Measurements from ENCODE around the gene RPS6KA6.
A peak's percentile ranks its signal among the peaks of the same experiment; 100 is the strongest.

RPS6KA6 gene

DNA sequence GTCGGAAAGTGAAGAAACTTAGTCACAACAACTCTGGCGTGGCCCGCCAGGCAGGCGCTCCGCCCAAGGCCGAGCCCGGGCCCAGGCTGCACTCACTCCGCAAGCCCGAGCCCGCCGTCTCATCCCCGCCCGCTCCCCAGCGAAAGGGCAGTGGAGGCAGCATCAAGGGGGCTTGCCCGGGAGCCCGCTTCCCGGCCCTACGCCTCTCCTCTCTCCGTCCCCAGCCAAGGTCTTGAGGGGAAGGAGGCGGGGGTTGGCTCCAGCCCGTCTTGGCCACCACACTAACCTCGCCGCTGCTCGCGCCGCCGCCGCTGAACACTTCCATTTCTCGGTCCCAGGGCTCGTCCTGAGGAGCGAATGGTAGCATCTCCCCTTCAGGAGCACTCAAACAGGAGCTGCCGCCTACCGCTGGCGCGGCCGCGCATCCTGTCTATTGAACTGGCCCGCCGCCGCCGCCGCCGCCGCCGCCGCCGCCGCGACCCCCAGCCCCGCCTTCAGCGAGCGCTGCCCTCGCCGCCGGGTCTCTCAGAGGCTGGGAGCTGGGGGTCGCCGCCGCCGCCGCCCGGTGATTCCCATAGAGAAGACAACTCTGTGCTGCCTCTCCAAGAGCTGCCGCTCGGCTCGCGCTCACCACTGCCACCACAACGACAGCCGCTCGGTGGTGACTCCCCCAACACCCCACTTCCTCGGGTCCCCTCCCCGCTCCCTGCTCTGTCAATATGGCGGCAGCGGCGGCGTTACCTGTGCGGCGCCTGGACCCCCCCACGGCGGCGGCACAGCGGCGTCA is at the start of gene RPS6KA6:
RPS6KA6 (minus strand) TSS at position 667 of the 787 bp plus-strand sequence; CDS start at position 367, 300 bp downstream.
- peak; percentile 55 for DNase-seq (ENCODE audit: low read depth, low spot score)

DNA sequence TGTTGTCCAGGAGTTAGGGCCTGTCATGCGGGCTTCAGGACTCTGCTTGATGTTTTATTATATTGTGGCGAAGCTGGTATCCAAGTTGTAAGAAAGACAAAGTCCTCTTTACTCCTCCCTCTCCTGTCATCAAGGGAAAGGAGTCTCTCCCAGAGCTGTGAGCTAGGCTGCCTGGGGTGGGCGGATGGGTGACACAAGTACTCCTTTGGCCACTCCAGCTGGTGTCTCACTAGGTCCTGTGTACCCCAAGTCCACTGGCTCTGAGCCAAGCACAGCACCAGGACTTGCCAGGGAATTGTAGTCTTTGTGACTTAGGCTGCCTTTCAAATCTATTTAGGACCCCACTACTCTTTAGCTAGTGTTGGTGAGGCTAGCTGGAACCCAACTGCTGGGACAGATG is 36.7 kb upstream of the RPS6KA6 start:
- no peak for DNase-seq (ENCODE audit: low read depth, low spot score)

DNA sequence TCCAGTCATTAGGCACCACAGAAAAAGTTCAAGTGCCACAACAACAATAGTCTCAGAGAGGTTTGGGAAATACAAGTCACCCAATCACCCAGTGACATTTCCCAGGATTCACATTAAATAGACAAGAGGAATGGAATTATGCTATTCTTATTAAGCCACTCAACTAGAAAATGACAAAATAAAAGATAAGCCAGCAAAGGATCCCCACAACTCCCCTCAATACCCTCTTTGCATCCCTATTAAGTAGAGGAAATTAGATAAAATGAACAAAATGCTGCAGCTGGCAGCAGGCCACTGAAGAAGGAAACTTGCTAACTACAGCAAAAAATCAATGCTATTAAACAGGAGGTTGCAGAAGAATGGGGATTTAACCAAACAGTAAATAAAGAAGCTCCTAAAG is 35.3 kb upstream of the RPS6KA6 start:
- DNase-seq (ENCODE audit: low read depth, low spot score) = no peak

DNA sequence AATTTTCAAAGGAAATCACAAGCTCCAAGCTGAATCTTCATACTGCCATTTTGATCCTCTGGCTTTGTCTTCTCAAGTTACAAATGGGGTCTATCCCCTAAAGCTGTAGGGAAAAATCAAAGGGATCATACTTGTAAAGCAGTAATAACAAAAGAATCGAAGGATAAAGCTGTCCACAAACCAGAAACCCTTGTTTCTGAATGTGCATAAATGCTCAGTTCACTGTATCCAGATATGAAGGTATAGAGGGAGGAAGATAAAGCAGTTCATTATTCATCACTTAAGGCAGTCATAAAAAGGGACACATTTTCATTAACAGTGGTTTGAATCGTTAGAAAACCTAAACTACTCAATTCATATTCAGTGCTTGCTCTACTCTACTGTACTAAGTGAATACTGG is 33.2 kb upstream of the RPS6KA6 start:
- DNase-seq (ENCODE audit: low read depth, low spot score) = no peak

DNA sequence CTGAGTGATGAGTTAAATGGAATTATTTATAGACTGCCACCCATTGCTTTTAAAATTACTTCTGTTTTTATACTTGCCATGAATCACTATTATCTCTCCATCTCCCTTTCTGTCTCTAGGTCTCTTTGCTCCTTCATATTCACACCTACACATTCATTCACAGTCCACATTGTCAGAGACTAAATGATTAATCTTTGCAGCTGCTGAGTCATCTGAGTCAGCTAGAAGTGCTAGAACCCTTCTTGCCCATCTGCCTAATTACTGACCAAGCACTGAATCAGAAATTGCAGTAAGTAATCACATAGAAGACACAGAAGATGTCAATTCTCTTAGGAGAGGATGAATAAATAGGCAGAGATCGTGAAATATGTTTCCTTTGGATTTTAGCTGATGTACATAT is 31.6 kb upstream of the RPS6KA6 start:
- peak; percentile 2 for DNase-seq (ENCODE audit: low read depth, low spot score)

DNA sequence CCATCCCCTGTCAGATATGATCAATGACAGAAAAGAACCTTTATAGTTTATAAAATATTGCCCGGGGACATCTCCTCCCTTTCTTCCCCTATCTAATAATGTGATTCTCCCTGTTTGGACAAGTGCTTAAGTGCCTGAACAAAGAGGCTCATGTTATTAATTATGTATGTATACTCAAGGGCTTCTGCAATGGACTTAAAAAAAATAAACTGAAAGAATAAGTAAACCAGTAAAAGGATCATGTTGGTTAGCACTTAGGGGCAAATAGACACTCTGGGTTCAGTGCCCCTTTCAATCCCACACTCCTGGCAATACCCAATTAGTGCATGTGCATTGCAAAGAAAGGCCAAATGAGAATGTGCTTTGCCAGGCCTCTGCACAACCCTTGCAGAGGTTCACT is 30.7 kb upstream of the RPS6KA6 start:
- no peak for DNase-seq (ENCODE audit: low read depth, low spot score)

DNA sequence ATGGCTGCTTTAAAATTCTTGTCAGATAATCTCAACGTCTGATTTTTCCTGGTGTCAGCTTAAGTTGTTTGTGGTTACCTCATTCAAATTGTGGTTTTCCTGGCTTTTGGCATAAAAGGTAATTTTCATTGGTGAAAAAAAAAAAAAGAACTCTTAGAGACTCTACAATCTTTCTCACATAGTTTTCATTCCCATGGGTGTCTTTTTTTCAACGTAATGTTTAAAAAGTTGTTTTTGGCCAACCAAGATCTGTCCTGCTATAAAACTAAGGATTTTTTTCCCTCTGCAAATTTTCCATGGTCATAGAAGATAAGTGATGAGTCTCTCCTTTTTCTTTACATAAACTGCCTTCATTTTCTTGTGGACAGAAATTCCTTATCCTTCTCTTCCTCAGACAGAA is 28.9 kb upstream of the RPS6KA6 start:
- DNase-seq (ENCODE audit: low read depth, low spot score) = peak; percentile 13

DNA sequence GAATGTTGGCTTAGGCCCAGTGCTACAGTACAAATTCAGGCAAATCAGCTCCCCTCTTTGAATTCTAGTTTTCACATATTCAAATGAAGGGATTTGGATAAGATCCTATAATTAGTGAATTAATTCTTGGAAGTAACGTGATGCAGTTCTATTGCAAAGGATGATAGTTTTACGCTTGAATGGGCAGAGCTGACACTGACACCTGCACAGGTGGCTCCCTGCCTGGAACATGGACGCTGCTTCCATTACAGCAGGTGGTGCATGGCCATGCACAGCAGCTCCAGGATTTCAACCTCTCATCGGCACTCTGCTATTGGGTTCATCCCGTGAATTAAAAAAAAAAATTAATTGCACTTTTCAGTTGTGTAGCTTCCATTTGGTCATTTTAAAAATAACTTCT is 28.4 kb upstream of the RPS6KA6 start:
- no peak for DNase-seq (ENCODE audit: low read depth, low spot score)

DNA sequence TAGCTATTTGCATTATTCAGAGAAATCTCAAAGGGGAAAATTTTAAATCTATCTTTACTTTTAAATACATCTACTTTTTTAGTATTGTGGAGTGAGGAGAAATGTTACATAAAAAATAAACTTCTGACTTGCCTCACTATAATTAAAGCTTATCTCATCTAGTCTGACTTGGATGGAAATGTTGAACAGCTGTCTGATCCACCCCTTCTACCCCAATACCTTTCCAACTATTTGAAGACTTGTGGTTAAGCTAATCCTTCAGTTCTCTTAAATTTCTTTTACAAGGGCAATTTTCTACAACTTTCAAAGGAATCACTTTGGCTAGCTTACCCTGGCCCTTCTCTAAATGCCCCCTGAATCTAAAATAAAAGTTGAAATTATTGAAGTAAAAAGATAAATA is 17.3 kb upstream of the RPS6KA6 start:
- no peak for DNase-seq (ENCODE audit: low read depth, low spot score)

DNA sequence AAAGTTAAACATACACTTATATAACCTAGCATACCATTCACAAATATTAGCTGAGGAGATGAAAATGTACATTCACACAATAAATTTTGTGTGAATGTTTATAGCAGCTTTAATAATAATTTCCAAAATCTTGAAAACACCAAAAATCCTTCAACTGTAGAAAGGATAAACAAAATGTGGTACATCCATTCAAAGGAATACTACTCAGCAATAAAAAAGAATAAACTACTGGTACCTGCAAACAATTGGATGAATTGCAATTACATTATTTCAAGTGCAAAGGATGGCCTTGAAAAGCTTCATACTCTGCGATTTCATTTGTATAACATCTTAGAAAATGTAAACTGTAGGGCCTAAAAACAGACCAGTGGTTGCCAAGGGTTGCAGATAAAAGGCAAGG is 11.7 kb upstream of the RPS6KA6 start:
- no peak for DNase-seq (ENCODE audit: low read depth, low spot score)

DNA sequence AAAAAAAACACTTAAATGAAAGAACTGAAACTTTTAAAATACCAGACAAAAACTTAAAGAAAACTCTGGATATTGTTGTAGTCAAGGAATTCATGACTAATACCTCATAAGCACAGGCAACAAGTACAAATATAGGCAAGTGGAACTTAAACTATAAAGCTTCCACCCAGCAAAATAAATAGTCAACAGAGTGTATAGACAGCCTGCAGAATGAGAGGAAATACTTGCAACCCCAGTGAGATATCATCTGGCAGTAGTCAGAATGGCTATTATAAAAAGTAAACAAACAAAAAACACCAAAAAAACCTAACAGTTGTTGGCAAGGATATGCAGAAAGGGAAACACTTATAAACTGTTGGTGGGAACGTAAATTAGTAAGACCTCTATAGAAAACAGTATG is 9.6 kb upstream of the RPS6KA6 start:
- DNase-seq (ENCODE audit: low read depth, low spot score) = no peak

DNA sequence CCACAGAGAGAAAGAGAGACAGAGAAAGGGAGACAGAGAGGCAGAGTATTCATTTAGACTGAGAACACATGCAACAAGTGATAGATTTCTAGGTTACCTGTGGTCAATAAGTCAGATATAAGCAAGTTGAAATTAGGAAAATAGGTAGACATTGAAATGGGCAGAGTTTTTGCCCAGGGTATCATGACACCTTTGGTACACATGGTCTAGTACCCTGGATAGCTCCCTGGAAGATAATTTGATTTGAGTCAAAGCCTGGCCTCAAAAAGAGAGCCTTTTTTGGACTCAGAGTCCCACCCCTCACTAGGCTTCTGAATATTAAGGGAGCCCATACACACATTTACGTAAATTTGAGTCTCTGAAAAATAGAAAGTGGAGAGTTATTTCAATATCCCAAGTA is 4.0 kb upstream of the RPS6KA6 start:
- DNase-seq (ENCODE audit: low read depth, low spot score) = no peak

DNA sequence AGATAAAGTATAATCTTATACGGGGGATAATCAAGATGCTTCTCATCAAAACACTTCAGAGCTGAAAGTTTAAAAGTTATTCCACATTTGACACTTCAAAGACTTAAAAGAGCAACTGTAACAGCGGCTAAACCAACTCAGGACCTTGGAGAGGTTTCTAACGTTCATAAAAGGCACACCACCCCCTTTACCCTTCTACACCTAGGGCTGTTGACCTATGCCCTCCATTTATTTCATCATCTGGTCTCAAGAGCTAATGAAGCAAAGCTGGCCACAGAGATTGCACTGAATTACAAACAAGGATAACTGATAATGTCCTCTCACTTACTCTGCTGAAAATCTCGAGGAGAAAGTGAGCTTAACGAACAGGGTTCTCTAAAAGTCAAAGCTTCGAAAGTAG is 1.1 kb upstream of the RPS6KA6 start:
- DNase-seq (ENCODE audit: low read depth, low spot score) = no peak

DNA sequence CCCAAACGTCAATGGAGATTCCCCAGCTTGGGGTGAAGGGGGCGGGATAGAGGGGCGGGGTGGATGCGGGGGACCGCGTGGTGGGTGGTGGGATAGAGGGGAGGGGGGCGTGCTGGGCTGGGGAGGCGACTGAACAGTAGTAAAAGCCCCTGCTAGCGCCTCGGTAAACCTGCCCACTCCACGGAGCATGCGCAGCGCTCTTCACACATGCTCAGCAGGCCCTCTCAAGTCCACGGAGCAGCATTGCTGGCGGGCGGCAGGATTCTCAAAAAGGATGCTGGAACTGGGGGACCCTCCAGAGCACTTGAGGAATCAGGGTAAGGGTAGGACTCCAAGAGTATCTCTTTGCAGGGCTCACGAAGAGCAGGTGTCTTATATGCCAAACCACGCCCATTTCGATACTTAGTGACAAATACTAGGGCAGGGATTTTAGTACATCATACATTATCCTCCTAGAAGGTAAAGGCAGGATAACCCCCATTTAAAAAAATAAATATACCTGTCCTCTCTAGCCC is 378 bp upstream of the RPS6KA6 start:
- peak; percentile 81 for DNase-seq (ENCODE audit: low read depth, low spot score)

DNA sequence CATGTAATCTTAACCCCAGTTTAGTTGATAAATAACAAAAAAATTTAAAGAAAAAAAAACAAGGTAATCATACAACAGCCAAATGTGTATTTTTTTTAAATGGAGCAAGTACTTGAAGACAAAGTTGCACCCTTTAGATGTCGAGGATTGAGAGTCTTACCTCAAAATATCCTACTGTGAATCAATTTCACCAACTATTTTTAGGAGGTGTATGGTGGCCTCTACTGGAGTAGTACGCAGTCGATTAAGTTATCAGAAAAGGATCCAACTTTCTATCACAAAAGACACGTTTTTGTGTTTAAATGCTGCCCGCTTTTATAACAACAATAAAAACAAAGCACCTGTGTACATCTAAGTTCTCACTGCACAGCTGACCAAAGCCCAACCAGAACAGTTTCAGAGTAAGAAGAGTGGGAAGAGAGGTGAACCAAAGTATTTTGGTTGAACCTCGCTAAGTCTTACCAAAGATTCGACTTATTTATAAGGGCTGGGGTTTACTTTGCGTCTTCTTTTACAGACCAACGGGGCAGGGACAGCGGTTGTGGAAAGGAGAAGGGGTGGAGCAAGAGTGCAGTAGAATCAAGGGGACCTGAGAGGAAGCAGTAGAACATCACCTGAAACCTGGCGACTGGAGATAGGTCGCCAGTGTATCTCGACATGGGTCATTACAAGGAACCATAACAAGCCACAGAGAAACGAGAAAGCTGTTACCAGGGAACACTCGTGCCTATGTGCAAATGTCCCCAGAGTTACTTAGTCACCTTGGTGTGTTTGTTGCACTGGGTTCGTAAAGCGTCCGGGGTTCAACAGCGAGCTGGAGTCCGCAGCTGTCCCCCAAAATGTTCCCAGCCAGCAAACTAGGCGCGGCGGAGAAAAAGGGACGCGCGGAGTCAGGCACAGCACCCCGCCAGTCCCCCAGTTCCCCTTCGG is 1.1 kb downstream of the RPS6KA6 start:
- peak; percentile 4 for DNase-seq (ENCODE audit: low read depth, low spot score)

DNA sequence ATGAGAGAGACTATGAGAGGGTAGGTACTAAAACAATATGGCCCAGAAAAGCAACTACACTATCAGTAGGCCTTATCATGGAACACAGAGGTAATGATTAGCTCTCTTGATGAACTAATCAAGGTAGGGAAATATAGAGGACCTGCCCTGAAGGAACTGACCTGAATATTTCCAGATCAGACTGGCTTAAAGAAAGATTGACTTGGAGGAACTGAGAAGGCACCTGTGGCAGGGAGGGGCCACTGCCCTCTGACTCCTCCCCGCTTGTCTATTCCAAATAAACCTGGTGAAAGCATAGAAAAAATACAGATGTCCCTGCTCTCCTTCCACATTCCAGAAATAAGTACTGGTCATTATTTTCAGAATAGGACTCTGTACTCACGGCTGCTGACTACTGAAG is 5.5 kb downstream of the RPS6KA6 start:
- DNase-seq (ENCODE audit: low read depth, low spot score) = no peak

DNA sequence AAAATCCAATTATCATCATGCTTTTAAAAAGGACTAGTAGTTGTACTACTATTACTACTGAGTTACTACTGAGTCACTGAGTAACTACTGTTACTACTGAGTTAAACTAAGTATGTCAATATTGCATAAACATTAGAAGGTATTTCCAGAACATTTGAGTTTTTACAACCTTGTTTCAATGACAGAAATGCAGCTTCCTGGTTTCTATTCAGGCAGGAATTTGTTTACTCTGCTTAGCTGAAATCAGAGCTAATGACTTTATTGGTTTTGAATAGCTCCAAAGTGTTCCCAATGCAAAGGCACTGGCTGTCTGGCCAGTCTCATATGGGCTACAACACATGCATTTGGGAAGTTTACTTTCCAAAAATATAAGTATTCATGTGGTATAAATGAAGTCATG is 12.0 kb downstream of the RPS6KA6 start:
- DNase-seq (ENCODE audit: low read depth, low spot score) = no peak

DNA sequence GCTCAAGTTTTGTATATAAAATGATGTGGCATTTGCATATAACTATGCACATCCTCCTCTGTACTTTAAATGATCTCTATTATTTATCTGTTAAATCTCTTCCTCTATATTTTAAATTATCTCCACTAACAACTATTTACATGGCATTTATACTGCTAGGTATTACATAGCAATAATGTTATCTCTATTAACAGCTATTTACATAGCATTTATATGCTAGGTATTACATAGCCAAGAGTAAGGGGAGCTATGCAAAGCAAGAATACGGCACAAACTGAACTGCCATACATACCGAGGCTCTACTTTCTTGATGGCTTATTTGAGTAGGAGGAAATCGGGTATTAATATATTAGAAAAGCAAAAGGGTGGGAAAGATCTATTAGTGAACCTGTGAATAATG is 12.7 kb downstream of the RPS6KA6 start:
- no peak for DNase-seq (ENCODE audit: low read depth, low spot score)

DNA sequence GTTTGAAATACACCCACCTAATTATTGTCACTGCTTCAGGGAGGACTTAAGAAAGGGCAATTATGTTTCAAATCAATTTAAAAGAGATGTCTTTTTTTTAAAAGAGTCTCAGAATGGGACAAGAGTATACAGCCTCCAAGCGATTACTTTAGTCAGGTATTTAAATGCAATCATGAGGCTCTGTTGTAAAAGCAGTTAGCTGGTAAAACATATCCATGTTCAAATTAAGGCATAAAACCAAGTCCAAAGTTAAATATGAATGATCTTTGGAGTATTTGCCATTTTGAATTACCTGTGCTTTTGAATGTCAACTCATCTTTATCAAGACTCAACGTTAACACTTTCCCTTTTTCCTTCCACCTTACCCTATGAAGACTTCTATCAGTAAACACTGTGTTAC is 13.7 kb downstream of the RPS6KA6 start:
- no peak for DNase-seq (ENCODE audit: low read depth, low spot score)

DNA sequence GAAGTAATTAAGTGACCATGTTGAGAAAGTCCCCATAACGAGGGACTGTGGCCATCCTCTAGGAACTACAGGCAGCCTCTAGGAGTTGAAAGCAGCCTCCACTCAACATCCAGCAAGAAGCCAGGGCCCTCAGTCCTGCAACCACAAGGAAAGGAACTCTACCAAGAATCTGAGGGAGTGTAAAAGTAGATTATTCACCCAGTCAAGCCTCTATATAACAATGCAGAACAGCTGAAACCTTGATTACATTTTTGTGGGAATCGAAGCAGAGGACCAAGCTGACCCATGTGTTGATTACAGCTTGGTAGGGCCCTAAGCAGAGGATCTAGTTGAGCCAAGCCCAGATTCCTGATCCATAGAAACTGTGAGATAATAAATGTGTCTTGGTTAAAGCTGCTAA is 17.1 kb downstream of the RPS6KA6 start:
- DNase-seq (ENCODE audit: low read depth, low spot score) = no peak

DNA sequence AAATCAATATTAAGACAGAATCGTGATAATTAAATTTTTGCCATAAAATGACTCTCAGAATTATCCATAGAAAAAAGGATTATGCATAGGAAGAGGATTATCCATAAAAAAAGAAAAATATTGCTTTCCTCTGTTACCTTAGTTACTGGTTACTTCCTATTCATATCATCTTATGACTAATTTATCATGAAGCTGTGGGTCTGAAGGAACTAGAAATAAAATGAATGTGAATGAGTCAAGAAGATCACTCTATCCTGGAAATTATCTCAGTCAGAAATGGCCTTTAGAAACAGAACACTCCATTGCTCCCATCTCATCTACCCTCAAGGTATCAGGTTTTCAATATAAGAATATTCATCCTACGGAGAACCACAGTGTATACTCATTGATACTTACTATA is 19.4 kb downstream of the RPS6KA6 start:
- no peak for DNase-seq (ENCODE audit: low read depth, low spot score)

DNA sequence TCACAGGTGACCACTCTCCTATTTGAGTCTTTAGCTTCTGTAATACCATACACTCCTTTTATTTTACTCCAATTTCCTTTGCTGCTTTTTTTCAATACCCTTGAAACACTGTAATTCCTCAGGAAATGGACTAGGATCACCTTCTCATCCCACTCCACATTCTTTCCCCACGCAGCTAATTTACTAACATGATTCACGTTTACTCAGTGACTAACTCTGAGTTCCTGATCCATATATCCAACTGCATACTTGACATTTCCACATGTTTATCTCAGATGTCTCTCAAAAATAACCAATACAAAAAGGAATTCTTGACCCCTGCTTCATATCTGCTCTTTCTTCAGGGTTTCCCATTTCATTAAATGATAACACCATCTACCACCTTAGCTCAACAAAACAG is 19.9 kb downstream of the RPS6KA6 start:
- no peak for DNase-seq (ENCODE audit: low read depth, low spot score)

DNA sequence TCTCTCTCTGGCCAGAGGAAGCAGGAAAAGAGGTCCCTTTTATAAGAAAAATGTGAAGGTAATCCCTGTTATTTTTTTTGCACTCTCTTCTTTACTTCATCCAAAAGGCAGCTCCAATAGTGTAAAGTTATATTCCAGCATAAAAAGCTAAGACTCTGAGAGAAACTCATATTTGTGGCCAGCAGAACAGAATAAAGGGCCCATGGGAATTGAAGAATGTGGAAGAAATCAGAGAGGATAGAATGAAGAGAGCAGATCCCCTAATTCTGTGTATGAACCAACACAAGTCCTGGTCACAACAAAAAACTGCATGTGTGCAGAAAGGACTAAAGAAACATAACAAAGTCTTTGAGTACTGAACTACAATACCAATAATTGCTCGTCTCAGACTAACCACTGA is 22.3 kb downstream of the RPS6KA6 start:
- DNase-seq (ENCODE audit: low read depth, low spot score) = no peak

Measured in astrocyte of the hippocampus (primary cell).